ENCODE measurements around the gene EMC8.

Gene EMC8

DNA sequence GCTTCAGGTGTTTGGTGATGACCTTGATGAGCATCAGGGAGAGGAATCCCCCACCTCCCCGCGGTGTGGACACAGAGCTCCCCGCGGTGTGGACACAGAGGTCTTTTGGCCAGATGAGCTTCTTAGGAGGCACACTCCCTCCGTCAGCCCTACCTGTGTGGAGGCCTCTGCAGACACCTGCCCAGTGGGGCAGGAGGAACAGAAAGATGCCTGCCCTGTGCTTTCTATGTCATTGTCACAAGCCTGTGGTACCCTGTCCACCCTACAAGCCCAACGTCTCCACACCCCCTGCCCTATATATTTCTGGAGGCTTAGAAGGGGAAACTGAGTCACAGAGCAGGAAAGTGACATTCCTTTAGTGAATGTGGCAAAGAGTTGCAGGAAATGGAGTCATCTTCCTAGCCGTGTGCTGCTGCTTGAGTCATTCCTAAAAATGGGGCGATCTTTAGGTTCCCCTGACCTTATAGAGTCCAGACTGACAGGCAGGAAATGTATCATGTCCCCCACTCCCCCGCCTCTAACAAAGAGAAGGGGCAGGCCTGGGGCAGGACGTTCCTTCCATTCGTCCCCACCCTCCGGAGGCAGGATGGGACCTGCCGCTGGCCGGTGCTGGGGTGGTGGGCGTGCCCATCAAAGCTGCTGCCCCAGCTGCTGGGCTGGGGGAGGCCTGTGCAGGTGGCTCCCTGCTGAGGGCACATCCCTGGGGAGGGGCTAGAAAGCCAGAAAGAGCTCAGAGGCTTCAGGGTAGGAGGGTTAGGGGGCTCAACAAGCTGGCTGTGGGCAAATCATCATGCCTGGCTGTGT is 47.4 kb downstream of the EMC8 start:
- H3K27ac ChIP-seq (ENCODE audit: low read depth, low read length), result no peak overlapping the region

DNA sequence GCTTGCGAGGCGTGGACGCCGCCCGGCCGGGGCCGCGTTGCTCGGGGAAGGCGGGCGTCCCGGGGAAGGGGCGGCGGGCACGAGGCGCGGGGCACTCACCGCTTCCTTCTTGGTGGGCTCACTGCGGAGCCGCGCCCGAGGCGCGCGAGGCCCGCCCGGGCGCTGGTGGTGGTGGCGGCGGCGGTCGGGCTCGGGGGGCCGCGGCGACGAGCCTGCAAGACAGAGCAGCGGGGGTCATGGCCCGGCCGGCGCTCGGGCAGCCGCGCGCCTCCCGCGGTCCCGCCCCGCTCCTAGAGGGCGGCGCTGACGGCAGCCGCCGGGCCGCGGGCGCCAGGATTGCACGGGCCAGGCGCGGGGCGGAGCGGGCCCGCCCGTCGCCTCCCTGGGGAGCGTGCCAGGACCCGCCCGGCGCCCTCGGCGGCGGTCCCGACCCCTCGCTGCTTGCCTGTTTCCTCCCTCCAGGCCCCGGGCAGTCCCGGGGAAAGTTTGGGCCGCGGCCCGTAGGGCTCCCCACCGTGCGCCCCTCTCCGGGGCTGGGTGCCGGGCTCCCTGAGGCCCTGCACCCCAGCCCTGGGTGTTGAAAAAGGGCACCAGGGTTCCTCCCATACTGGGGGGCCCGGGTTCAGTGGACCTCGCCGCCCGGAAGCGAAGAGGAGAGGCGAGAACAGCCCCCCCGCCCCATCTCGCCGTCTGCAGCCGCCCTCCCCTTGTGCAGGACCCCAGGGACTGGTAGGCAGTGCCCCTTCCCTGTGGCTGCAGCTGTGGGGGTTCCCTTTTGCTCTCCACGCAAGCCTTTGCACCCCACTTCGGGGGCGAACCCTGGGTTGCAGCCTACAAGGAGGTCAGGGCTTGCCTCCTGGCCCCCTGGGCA is 48.3 kb downstream of the EMC8 start, which contains the start of gene C16orf74:
TSS of gene C16orf74 (minus strand) at position 270 of the 871 bp plus-strand sequence. CDS start 15,879 bp downstream, outside the sequence.
- Histone ChIP-seq H3F3A (ENCODE audit: insufficient read depth) (no peaks in the 10 kb centered on the region), H3K9ac (ENCODE audit: low read length) (no peak within 1 kb of the TSS), H3K4me3 (ENCODE audit: insufficient read depth, low read length, poor library complexity, severe bottlenecking) (no peak within 1 kb of the TSS), H3K27ac (ENCODE audit: low read depth, low read length) (no peak within 1 kb of the TSS), H3K27me3 (ENCODE audit: low read length) (no peaks in the 10 kb centered on the region), H4K20me1 (ENCODE audit: low read depth, low read length) (no peaks in the 10 kb centered on the region), H3K9me3 (ENCODE audit: insufficient read depth, low read length) (no peaks in the 10 kb centered on the region), H3K4me2 (ENCODE audit: low read depth, low read length, poor library complexity, severe bottlenecking) (peak within 1 kb of the TSS; percentile 27), H3K36me3 (ENCODE audit: low read length) (no peaks in the 10 kb centered on the region), H3K9me2 (replicated peaks; ENCODE audit: insufficient read depth, low read length) (no peaks in the 10 kb centered on the region), H2AFZ (ENCODE audit: low read depth, low read length, severe bottlenecking) (no peak within 1 kb of the TSS), H3K79me2 (ENCODE audit: insufficient read depth, low read length) (no peaks in the 10 kb centered on the region)
- 0 out of 2 replicates have a peak, but pooled peaks have one; percentile 60 for TF ChIP-seq EZH2phosphoT487 (conservative IDR thresholded peaks at IDR 0.05; ENCODE audit: low read length)
- TF ChIP-seq, protein P1, sequence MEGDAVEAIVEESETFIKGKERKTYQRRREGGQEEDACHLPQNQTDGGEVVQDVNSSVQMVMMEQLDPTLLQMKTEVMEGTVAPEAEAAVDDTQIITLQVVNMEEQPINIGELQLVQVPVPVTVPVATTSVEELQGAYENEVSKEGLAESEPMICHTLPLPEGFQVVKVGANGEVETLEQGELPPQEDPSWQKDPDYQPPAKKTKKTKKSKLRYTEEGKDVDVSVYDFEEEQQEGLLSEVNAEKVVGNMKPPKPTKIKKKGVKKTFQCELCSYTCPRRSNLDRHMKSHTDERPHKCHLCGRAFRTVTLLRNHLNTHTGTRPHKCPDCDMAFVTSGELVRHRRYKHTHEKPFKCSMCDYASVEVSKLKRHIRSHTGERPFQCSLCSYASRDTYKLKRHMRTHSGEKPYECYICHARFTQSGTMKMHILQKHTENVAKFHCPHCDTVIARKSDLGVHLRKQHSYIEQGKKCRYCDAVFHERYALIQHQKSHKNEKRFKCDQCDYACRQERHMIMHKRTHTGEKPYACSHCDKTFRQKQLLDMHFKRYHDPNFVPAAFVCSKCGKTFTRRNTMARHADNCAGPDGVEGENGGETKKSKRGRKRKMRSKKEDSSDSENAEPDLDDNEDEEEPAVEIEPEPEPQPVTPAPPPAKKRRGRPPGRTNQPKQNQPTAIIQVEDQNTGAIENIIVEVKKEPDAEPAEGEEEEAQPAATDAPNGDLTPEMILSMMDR (IDR thresholded peaks at IDR 0.05; ENCODE audit: insufficient read depth, low read length, poor library complexity, severe bottlenecking), result no peak

More for the DNA sequence above, 47.4 kb downstream of the EMC8 start:
- Histone ChIP-seq H3K9me3 (ENCODE audit: insufficient read depth, low read length) (no peaks in the 10 kb centered on the region), H3K27me3 (ENCODE audit: low read length) (no peaks in the 10 kb centered on the region), H3K79me2 (ENCODE audit: insufficient read depth, low read length) (no peaks in the 10 kb centered on the region), H3K9me2 (replicated peaks; ENCODE audit: insufficient read depth, low read length) (no peaks in the 10 kb centered on the region), H4K20me1 (ENCODE audit: low read depth, low read length) (no peaks in the 10 kb centered on the region), H2AFZ (ENCODE audit: low read depth, low read length, severe bottlenecking) (no peak overlapping the region), H3K4me3 (ENCODE audit: insufficient read depth, low read length, poor library complexity, severe bottlenecking) (no peak overlapping the region), H3F3A (ENCODE audit: insufficient read depth) (0 out of 2 replicates have a peak, but pooled peaks cover 3% of the 10 kb centered on the region), H3K4me2 (ENCODE audit: low read depth, low read length, poor library complexity, severe bottlenecking) (no peak overlapping the region), H3K36me3 (ENCODE audit: low read length) (no peaks in the 10 kb centered on the region), H3K9ac (ENCODE audit: low read length) (no peak overlapping the region)
- TF ChIP-seq, protein P1 (IDR thresholded peaks at IDR 0.05; ENCODE audit: insufficient read depth, low read length, poor library complexity, severe bottlenecking), result no peak
- no peak for TF ChIP-seq EZH2phosphoT487 (conservative IDR thresholded peaks at IDR 0.05; ENCODE audit: low read length)

DNA sequence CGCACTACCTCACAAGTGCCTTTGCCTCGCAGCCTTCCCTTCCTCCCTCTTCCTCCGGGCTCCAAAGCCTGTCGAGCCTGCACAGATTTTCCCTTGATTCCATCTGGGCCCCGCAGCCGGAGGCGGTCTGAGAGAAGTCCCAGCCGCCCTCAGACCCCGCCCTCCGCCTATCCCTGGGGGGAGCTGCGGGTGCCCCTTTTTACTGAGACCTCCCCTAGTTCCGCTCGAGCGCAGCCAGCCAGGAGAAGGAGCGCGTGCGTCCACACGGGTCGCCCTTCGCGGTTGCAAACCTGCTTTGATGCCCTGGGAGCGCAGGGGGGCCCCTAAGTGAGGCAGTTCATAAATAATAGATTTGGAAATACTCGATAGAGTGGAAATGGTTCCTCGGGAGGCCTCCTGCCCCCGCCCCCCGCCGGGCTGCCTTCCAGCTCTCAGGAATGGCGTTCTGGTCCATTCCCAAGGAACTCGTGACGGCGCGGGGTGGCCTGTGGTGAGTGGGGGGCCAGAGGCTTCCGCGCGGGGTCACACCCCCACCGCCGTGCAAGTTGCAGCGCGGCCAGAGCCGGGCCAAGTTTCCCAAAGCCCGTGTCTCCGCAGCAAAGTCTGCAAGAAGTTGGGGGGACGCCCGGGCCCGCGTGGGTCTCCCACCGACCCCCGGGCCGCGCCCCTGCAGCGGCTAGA is 49.1 kb downstream of the EMC8 start:
- no peak overlapping the region for H2AFZ ChIP-seq (ENCODE audit: low read depth, low read length, severe bottlenecking)
- no peak overlapping the region for H3K27ac ChIP-seq (ENCODE audit: low read depth, low read length)
- H3K27me3 ChIP-seq (ENCODE audit: low read length), result no peaks in the 10 kb centered on the region
- H3F3A ChIP-seq (ENCODE audit: insufficient read depth), result no peaks in the 10 kb centered on the region
- H3K9ac ChIP-seq (ENCODE audit: low read length), result no peak overlapping the region
- H3K36me3 ChIP-seq (ENCODE audit: low read length), result no peaks in the 10 kb centered on the region
- TF ChIP-seq, protein P1 (IDR thresholded peaks at IDR 0.05; ENCODE audit: insufficient read depth, low read length, poor library complexity, severe bottlenecking), result no peak
- no peak for TF ChIP-seq EZH2phosphoT487 (conservative IDR thresholded peaks at IDR 0.05; ENCODE audit: low read length)
- H3K9me2 ChIP-seq (replicated peaks; ENCODE audit: insufficient read depth, low read length), result no peaks in the 10 kb centered on the region
- H3K79me2 ChIP-seq (ENCODE audit: insufficient read depth, low read length), result no peaks in the 10 kb centered on the region
- no peaks in the 10 kb centered on the region for H4K20me1 ChIP-seq (ENCODE audit: low read depth, low read length)
- no peak overlapping the region for H3K4me3 ChIP-seq (ENCODE audit: insufficient read depth, low read length, poor library complexity, severe bottlenecking)
- H3K4me2 ChIP-seq (ENCODE audit: low read depth, low read length, poor library complexity, severe bottlenecking), result peak overlapping the region; percentile 27
- no peaks in the 10 kb centered on the region for H3K9me3 ChIP-seq (ENCODE audit: insufficient read depth, low read length)
